ENCODE data around the gene SLC25A42.

DNA sequence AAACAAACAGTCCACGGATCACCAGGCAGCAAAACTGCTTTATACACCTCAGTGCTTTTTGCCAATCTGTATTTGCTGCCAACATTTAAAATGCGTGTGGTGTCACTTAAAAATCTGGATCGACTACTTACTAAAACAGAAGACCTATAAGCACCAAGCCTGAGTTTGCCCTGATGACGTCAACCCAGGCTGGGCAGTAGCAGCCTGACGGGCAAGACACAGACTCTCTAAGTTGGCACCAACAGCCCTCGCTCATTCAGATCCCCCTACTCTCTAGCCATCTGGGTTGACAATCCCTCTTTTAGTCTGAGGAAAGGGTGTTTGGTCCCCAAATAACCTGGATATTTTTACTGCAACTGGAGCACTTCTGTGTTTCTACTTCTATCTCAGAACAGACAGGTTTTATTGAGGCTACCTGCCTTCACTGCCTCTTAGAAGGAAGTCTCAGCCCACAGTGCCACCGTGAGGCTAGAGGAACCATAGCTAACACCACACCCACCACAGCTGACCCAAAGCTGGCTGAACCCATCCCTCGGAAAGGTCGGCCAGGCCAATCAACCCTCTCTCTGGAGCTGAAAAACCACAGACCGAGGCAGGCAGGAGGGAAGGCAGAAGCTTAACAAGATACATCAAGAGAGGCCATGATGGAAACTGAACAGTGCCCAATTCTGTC, 37.4 kb upstream of the SLC25A42 start:
- TF ChIP-seq, protein P1, sequence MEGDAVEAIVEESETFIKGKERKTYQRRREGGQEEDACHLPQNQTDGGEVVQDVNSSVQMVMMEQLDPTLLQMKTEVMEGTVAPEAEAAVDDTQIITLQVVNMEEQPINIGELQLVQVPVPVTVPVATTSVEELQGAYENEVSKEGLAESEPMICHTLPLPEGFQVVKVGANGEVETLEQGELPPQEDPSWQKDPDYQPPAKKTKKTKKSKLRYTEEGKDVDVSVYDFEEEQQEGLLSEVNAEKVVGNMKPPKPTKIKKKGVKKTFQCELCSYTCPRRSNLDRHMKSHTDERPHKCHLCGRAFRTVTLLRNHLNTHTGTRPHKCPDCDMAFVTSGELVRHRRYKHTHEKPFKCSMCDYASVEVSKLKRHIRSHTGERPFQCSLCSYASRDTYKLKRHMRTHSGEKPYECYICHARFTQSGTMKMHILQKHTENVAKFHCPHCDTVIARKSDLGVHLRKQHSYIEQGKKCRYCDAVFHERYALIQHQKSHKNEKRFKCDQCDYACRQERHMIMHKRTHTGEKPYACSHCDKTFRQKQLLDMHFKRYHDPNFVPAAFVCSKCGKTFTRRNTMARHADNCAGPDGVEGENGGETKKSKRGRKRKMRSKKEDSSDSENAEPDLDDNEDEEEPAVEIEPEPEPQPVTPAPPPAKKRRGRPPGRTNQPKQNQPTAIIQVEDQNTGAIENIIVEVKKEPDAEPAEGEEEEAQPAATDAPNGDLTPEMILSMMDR (IDR thresholded peaks at IDR 0.05) = 0 out of 3 replicates have a peak, but pooled peaks have one; percentile 6
- TF ChIP-seq NR3C1 (IDR thresholded peaks at IDR 0.05) = no peak
